ENCODE results near the gene OOSP3. TPM values are rescaled to one million over a fixed set of nuclear protein-coding genes. Genes with fewer than 3 reads are reported as not detected.
A peak's percentile ranks its signal among the peaks of the same experiment; 100 is the strongest.

Gene OOSP3
- total RNA-seq, 1 experiment from 2014 or later: not detected

DNA sequence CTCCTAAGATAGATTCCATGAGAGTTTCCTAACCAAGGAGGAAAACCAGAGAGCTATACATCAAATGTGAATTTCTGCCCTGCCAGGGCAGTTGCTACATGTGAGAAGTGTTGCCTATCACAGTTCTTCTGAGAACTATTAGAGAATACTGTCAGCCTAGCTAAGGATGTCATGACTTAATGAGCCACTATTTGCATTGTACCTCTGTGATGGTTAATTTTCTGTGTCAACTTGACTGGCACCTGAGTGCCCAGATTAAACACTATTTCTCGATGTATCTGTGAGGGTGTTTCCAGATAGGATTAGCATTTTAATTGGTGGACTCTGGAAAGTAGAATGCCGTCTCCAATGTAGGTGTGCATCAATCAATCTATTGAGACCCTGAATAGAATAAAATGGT lies 10.6 kb upstream of the OOSP3 start:
- POLR2A ChIA-PET: no interaction called here
- no peak overlapping the region for H3K4me3 Mint-ChIP-seq (ENCODE audit: unreplicated experiment)
- intact Hi-C loops (cut with micrococcal nuclease; ENCODE audit: unreplicated experiment): no loop called here
- no peak overlapping the region for H3K27ac Mint-ChIP-seq (ENCODE audit: unreplicated experiment)
- no peaks in the 10 kb centered on the region for H3K4me1 ChIP-seq
- no TSS peak for BruUV-seq (replicated peaks)
- CTCF ChIA-PET: no interaction called here
- no peaks in the 10 kb centered on the region for H3K27me3 Mint-ChIP-seq (ENCODE audit: insufficient read depth, unreplicated experiment)
- H3K4me1 Mint-ChIP-seq (ENCODE audit: low read depth, unreplicated experiment): no peaks in the 10 kb centered on the region
- no peaks in the 10 kb centered on the region for H3K27me3 ChIP-seq (replicated peaks; ENCODE audit: control insufficient read depth, insufficient read depth, low read length)
- H3K9me3 ChIP-seq: no peaks in the 10 kb centered on the region
- H3K9me3 Mint-ChIP-seq (ENCODE audit: unreplicated experiment): peaks cover 27% of the 10 kb centered on the region
- H3K36me3 Mint-ChIP-seq (ENCODE audit: insufficient read depth, unreplicated experiment): no peaks in the 10 kb centered on the region
- H3K4me3 ChIP-seq (ENCODE audit: low read depth, low read length): no peak overlapping the region
- no peaks in the 10 kb centered on the region for H3K36me3 ChIP-seq (ENCODE audit: control insufficient read depth, insufficient read depth, low read length)
- TF ChIP-seq, protein P1, sequence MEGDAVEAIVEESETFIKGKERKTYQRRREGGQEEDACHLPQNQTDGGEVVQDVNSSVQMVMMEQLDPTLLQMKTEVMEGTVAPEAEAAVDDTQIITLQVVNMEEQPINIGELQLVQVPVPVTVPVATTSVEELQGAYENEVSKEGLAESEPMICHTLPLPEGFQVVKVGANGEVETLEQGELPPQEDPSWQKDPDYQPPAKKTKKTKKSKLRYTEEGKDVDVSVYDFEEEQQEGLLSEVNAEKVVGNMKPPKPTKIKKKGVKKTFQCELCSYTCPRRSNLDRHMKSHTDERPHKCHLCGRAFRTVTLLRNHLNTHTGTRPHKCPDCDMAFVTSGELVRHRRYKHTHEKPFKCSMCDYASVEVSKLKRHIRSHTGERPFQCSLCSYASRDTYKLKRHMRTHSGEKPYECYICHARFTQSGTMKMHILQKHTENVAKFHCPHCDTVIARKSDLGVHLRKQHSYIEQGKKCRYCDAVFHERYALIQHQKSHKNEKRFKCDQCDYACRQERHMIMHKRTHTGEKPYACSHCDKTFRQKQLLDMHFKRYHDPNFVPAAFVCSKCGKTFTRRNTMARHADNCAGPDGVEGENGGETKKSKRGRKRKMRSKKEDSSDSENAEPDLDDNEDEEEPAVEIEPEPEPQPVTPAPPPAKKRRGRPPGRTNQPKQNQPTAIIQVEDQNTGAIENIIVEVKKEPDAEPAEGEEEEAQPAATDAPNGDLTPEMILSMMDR (IDR thresholded peaks at IDR 0.05; ENCODE audit: insufficient read depth in 1 of 2, low read depth in 1 of 2, low read length in 1 of 2, severe bottlenecking in 1 of 2, unreplicated experiment in 1 of 2): no peak
- no peak for DNase-seq

DNA sequence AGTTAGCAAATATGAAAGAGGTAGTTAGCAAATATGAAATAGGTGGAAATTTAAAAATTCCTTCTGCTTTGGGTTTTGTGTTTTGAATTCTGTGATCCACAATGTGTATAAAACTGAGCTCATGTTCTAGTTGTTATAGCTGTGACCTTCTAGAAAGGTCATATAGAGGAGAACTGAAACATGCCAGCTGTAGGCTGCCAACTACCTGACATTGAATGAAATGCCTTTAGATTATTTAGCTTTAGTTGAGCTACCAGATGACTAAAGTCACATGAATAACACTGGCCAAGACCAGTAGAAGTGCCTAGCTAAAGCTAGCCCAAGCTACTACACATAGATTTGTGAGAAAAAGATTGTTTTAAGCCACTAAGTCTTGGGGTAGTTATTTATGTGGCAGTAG lies 6.5 kb upstream of the OOSP3 start:
- Histone ChIP-seq H3K4me1 (peaks cover 10% of the 10 kb centered on the region), H3K9me3 (no peaks in the 10 kb centered on the region), H3K27me3 (replicated peaks; ENCODE audit: control insufficient read depth, insufficient read depth, low read length) (no peaks in the 10 kb centered on the region), H3K4me3 (ENCODE audit: low read depth, low read length) (no peak overlapping the region), H3K36me3 (ENCODE audit: control insufficient read depth, insufficient read depth, low read length) (no peaks in the 10 kb centered on the region)
- peaks cover 17% of the 10 kb centered on the region for H3K9me3 Mint-ChIP-seq (ENCODE audit: unreplicated experiment)
- TF ChIP-seq, protein P1 (IDR thresholded peaks at IDR 0.05; ENCODE audit: insufficient read depth in 1 of 2, low read depth in 1 of 2, low read length in 1 of 2, severe bottlenecking in 1 of 2, unreplicated experiment in 1 of 2): no peak
- H3K27ac Mint-ChIP-seq (ENCODE audit: unreplicated experiment): no peak overlapping the region
- no peaks in the 10 kb centered on the region for H3K27me3 Mint-ChIP-seq (ENCODE audit: insufficient read depth, unreplicated experiment)
- peaks cover 12% of the 10 kb centered on the region for H3K4me1 Mint-ChIP-seq (ENCODE audit: low read depth, unreplicated experiment)
- POLR2A ChIA-PET: no interaction called here
- CTCF ChIA-PET: no interaction called here
- BruUV-seq (replicated peaks): no TSS peak
- H3K36me3 Mint-ChIP-seq (ENCODE audit: insufficient read depth, unreplicated experiment): no peaks in the 10 kb centered on the region
- intact Hi-C loops (cut with micrococcal nuclease; ENCODE audit: unreplicated experiment): no loop called here
- no peak for DNase-seq
- H3K4me3 Mint-ChIP-seq (ENCODE audit: unreplicated experiment): no peak overlapping the region

DNA sequence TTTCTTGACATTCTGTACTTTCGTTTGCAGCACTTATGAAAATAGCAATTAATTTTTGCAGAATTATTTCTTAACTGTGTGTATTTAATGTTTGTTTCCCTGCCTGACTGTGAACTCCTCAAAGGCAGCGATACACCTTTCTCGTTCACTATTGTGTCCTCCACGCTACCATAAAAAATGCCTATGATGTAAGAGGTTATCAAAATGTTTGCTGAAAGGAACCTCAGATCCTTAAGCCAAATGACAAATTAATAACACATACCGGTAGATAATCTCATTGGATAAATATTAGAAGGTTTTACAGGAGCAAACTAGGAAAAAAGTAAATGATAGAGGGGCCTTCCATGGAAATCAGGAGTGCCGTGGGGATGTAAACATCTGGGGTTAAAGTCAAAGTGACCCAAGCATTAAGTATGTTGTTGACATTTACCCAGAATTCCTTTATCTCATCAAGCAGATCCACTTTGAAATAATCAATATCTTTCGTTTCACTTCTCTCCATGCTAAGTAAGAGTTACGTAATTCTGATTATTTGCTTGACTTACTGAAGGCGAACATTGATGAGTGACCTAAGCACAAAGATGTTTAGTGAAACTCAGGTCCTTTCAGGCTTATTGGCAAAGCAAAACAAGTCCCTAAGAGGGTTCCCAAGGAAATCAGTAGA lies 2.6 kb upstream of the OOSP3 start:
- H3K27me3 Mint-ChIP-seq (ENCODE audit: insufficient read depth, unreplicated experiment): no peaks in the 10 kb centered on the region
- Histone ChIP-seq H3K9me3 (no peaks in the 10 kb centered on the region), H3K27me3 (replicated peaks; ENCODE audit: control insufficient read depth, insufficient read depth, low read length) (no peaks in the 10 kb centered on the region), H3K4me1 (peaks cover 10% of the 10 kb centered on the region), H3K4me3 (ENCODE audit: low read depth, low read length) (no peak overlapping the region), H3K36me3 (ENCODE audit: control insufficient read depth, insufficient read depth, low read length) (no peaks in the 10 kb centered on the region)
- intact Hi-C loops (cut with micrococcal nuclease; ENCODE audit: unreplicated experiment): no loop called here
- no peak overlapping the region for H3K27ac Mint-ChIP-seq (ENCODE audit: unreplicated experiment)
- ChIA-PET POLR2A (no interaction called here), CTCF (no interaction called here)
- H3K4me1 Mint-ChIP-seq (ENCODE audit: low read depth, unreplicated experiment): peaks cover 12% of the 10 kb centered on the region
- H3K36me3 Mint-ChIP-seq (ENCODE audit: insufficient read depth, unreplicated experiment): no peaks in the 10 kb centered on the region
- TF ChIP-seq, protein P1 (IDR thresholded peaks at IDR 0.05; ENCODE audit: insufficient read depth in 1 of 2, low read depth in 1 of 2, low read length in 1 of 2, severe bottlenecking in 1 of 2, unreplicated experiment in 1 of 2): no peak
- H3K9me3 Mint-ChIP-seq (ENCODE audit: unreplicated experiment): peaks cover 4% of the 10 kb centered on the region
- H3K4me3 Mint-ChIP-seq (ENCODE audit: unreplicated experiment): peak overlapping the region; percentile 49
- DNase-seq: peak in 1 of 2 experiments; percentile 27
- no TSS peak for BruUV-seq (replicated peaks)

Measured in Caco-2 (cell line).